ENCODE measurements around the gene ARRDC1. TPM values are rescaled to one million over a fixed set of nuclear protein-coding genes. Genes with fewer than 3 reads are reported as not detected.

The ARRDC1 gene
- polyA plus RNA-seq, 1 of the 3 experiments (the other 2 are of a cell fraction), result 49.7 TPM

GRCh38 chr9:137610944-137611343 lies 5.5 kb downstream of the ARRDC1 start:
- ChIA-PET POLR2A (no interaction called here), CTCF (no interaction called here)
- Histone ChIP-seq H3K27ac (ENCODE audit: low read depth in 2 of 2, low read length in 1 of 2) (no peak overlapping the region), H3F3A (replicated peaks; ENCODE audit: insufficient read depth) (peaks cover 5% of the 10 kb centered on the region), H3K4me2 (no peak overlapping the region), H3K27me3 (ENCODE audit: insufficient read depth) (no peaks in the 10 kb centered on the region), H2AFZ (ENCODE audit: low read depth) (no peak overlapping the region), H3K9me3 (no peaks in the 10 kb centered on the region), H3K9me2 (no peaks in the 10 kb centered on the region), H3K4me3 (ENCODE audit: low read depth in 2 of 2, low read length in 1 of 2) (no peak overlapping the region), H4K20me1 (ENCODE audit: insufficient read depth) (no peaks in the 10 kb centered on the region; the same call in 1 of the 2 replicates), H3K9ac (no peak overlapping the region), H3K4me1 (ENCODE audit: control insufficient read depth in 1 of 2, insufficient read depth in 2 of 2, low read depth in 1 of 2, low read length in 1 of 2) (peaks cover 15 to 23% of the 10 kb centered on the region in 2 experiments; a peak in 3 of 4 replicates), H3K36me3 (replicated peaks in 1 of 2; ENCODE audit: control insufficient read depth in 1 of 2, insufficient read depth in 2 of 2, low read length in 1 of 2) (peaks cover 0 to 21% of the 10 kb centered on the region in 2 experiments), H3K79me2 (ENCODE audit: insufficient read depth) (peaks cover 59% of the 10 kb centered on the region)
- TF ChIP-seq NRF1 (IDR thresholded peaks at IDR 0.05; ENCODE audit: low read depth, low read length) (no peak), FOXM1 (IDR thresholded peaks at IDR 0.05; ENCODE audit: low read depth) (no peak), MXI1 (IDR thresholded peaks at IDR 0.05; ENCODE audit: low read depth, low read length) (no peak), REST (IDR thresholded peaks at IDR 0.05; ENCODE audit: low read depth, low read length) (no peak)
- WGBS (ENCODE audit: low lambda C conversion rate), result 90% methylated on average over 3 of the region's 6 CpGs
- no peak for DNase-seq

GRCh38 chr9:137611623-137612609 lies 6.4 kb downstream of the ARRDC1 start:
- peak; percentile 36 for DNase-seq
- Histone ChIP-seq H4K20me1 (ENCODE audit: insufficient read depth) (no peaks in the 10 kb centered on the region; the same call in 1 of the 2 replicates), H3K27me3 (ENCODE audit: insufficient read depth) (no peaks in the 10 kb centered on the region), H3K9me2 (no peaks in the 10 kb centered on the region), H3K4me3 (ENCODE audit: low read depth in 2 of 2, low read length in 1 of 2) (no peak overlapping the region), H3K9me3 (no peaks in the 10 kb centered on the region), H3K27ac (ENCODE audit: low read depth in 2 of 2, low read length in 1 of 2) (peak overlapping the region; percentile 40 to 60), H3F3A (replicated peaks; ENCODE audit: insufficient read depth) (peaks cover 8% of the 10 kb centered on the region), H3K79me2 (ENCODE audit: insufficient read depth) (peaks cover 62% of the 10 kb centered on the region), H3K36me3 (replicated peaks in 1 of 2; ENCODE audit: control insufficient read depth in 1 of 2, insufficient read depth in 2 of 2, low read length in 1 of 2) (peaks cover 3 to 24% of the 10 kb centered on the region in 2 experiments), H3K4me1 (ENCODE audit: control insufficient read depth in 1 of 2, insufficient read depth in 2 of 2, low read depth in 1 of 2, low read length in 1 of 2) (peaks cover 16 to 18% of the 10 kb centered on the region in 2 experiments; a peak in 3 of 4 replicates), H2AFZ (ENCODE audit: low read depth) (no peak overlapping the region), H3K9ac (peak overlapping the region; percentile 49; the same call in 1 of the 2 replicates), H3K4me2 (peak overlapping the region; percentile 51)
- POLR2A ChIA-PET, result no interaction called here
- WGBS (ENCODE audit: low lambda C conversion rate), result 54% methylated on average over 14 of the region's 21 CpGs
- CTCF ChIA-PET, result no interaction called here
- TF ChIP-seq SMC3 (IDR thresholded peaks at IDR 0.05; ENCODE audit: low read depth, low read length) (no peak), FOSL2 (IDR thresholded peaks at IDR 0.05; ENCODE audit: borderline replicate concordance, low read depth) (no peak; the same call in 1 of the 2 replicates), JUND (IDR thresholded peaks at IDR 0.05) (no peak), NFIC (IDR thresholded peaks at IDR 0.05; ENCODE audit: borderline replicate concordance) (peak; percentile 35; the same call in 1 of the 2 replicates), YY1 (IDR thresholded peaks at IDR 0.05; ENCODE audit: low read depth) (no peak), TAF1 (IDR thresholded peaks at IDR 0.05; ENCODE audit: borderline replicate concordance, low read depth, low read length) (0 out of 2 replicates have a peak, but pooled peaks have one; percentile 29), PBX3 (IDR thresholded peaks at IDR 0.05) (peak; percentile 26; the same call in 1 of the 2 replicates), RXRA (IDR thresholded peaks at IDR 0.05; ENCODE audit: borderline replicate concordance, low read depth) (no peak), ZBTB33 (IDR thresholded peaks at IDR 0.05; ENCODE audit: borderline replicate concordance, low read depth) (no peak), NRF1 (IDR thresholded peaks at IDR 0.05; ENCODE audit: low read depth, low read length) (no peak), SIN3A (IDR thresholded peaks at IDR 0.05; ENCODE audit: borderline replicate concordance, low read depth, low read length) (0 out of 2 replicates have a peak, but pooled peaks have one; percentile 40), ELF1 (IDR thresholded peaks at IDR 0.05) (peak; percentile 69; the same call in 1 of the 2 replicates), IRF3 (IDR thresholded peaks at IDR 0.05; ENCODE audit: low read depth, low read length) (no peak)
